ENCODE data around the gene OR10H3. TPM values are rescaled to one million over a fixed set of nuclear protein-coding genes. Genes with fewer than 3 reads are reported as not detected.

OR10H3 gene, protein sequence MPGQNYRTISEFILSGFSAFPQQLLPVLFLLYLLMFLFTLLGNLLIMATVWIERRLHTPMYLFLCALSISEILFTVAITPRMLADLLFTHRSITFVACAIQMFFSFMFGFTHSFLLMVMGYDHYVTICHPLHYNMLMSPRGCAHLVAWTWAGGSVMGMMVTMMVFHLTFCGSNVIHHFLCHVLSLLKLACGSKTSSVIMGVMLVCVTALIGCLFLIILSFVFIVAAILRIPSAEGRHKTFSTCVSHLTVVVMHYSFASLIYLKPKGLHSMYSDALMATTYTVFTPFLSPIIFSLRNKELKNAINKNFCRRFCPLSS
- not detected for total RNA-seq

DNA sequence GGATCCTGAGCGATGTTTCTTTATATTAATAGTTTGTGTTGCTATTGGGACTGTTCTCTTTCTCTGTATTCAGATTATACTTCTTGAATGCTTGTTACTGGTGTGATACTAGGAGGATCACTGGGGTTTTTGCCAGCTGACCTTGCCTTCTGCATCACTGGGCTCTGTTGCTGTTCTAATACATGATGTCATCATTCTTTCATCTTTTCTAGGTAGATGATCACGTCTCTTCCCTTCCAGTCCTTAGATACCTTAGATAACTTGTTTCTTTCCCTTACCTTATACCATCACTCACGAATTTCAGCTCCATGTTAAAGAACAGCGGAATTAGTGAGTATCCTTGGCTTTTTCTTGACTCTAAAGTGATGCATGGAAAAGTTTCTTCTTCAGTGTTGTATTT, at the start of gene OR10H3:
Gene OR10H3 (plus strand): TSS at position 264 of the 400 bp plus-strand sequence. CDS start 3,408 bp downstream, outside the sequence.
- Histone ChIP-seq H3K4me3 (ENCODE audit: low read length in 3 of 3) (no peak within 1 kb of the TSS), H3K27me3 (ENCODE audit: control insufficient read depth in 3 of 3, insufficient read depth in 3 of 3, low read length in 3 of 3) (peaks cover 0 to 4% (median 0%) of the 10 kb centered on the region in 3 donors), H3K27ac (ENCODE audit: low read depth, low read length) (no peak within 1 kb of the TSS), H3K4me1 (ENCODE audit: control insufficient read depth in 3 of 3, insufficient read depth in 3 of 3, low read length in 3 of 3) (no peaks in the 10 kb centered on the region), H3K36me3 (ENCODE audit: control insufficient read depth in 3 of 3, insufficient read depth in 3 of 3, low read length in 3 of 3) (no peaks in the 10 kb centered on the region), H3K9ac (ENCODE audit: low read depth in 1 of 3, low read length in 3 of 3) (no peak within 1 kb of the TSS), H3K9me3 (ENCODE audit: control insufficient read depth in 3 of 3, low read length in 3 of 3) (peaks cover 9 to 14% (median 9%) of the 10 kb centered on the region in 3 donors)

DNA sequence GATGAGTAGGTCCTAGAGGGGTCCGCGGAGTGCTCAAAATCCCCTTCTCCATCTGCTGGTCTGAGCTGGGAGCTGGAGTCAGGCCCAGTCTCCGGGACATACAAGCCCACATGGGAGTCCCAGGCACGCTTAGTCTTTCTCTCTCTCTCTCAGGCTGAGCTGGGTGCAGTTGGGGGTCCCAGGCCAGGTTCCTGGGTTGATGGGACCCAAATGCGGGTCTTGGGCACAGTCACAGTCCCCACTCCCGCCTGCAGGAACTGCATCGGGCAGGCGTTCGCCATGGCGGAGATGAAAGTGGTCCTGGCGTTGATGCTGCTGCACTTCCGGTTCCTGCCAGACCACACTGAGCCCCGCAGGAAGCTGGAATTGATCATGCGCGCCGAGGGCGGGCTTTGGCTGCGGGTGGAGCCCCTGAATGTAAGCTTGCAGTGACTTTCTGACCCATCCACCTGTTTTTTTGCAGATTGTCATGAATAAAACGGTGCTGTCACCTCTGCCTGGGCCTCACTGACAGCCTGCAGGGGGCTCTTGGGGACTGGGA, 41.1 kb upstream of the OR10H3 start:
- H3K9me3 ChIP-seq (ENCODE audit: control insufficient read depth in 3 of 3, low read length in 3 of 3) = no peaks in the 10 kb centered on the region
- H3K27me3 ChIP-seq (ENCODE audit: control insufficient read depth in 3 of 3, insufficient read depth in 3 of 3, low read length in 3 of 3) = peaks cover 0 to 4% (median 0%) of the 10 kb centered on the region in 3 donors
- H3K4me3 ChIP-seq (ENCODE audit: low read length in 3 of 3) = no peak overlapping the region
- no peaks in the 10 kb centered on the region for H3K36me3 ChIP-seq (ENCODE audit: control insufficient read depth in 3 of 3, insufficient read depth in 3 of 3, low read length in 3 of 3)
- no peak overlapping the region for H3K9ac ChIP-seq (ENCODE audit: low read depth in 1 of 3, low read length in 3 of 3)
- H3K27ac ChIP-seq (ENCODE audit: low read depth, low read length) = no peak overlapping the region
- no peaks in the 10 kb centered on the region for H3K4me1 ChIP-seq (ENCODE audit: control insufficient read depth in 3 of 3, insufficient read depth in 3 of 3, low read length in 3 of 3)

DNA sequence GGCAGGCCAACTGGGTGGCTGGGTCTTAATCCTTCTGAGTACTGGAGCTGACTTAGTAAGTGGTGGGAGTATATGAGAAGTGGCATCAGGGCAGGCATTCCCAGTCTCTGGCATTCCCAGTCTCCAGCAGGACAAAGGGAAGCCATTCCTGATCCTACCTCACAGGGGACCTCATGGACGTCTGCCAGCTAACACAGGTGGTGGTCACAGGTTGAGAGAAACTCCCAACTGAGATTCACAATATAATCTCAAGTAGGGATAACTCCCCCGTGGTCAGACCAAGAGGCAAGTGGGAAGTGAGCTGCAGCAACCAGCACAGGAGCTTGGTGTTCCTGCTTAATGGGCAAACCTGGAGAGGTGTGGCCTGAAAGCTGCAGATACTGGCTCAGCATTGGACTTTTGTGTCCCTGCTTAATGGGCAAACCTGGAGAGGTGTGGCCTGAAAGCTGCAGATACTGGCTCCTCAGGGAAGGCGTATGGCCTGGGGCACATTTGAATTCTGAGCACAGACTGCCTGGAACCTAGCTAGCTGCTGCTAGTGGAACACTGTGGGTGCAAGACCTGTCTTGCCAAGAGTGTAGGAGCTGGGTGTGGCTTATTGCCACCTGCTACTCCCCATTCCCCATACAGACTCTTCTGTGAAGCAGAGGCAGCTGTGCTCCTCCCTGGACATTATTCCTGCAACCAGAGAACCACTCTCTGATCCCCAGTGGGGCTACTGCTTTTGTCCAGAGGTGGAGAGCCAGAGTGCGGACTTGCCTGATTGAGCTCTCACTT, 35.8 kb upstream of the OR10H3 start:
- Histone ChIP-seq H3K9ac (ENCODE audit: low read depth in 1 of 3, low read length in 3 of 3) (no peak overlapping the region), H3K36me3 (ENCODE audit: control insufficient read depth in 3 of 3, insufficient read depth in 3 of 3, low read length in 3 of 3) (no peaks in the 10 kb centered on the region), H3K4me3 (ENCODE audit: low read length in 3 of 3) (no peak overlapping the region), H3K9me3 (ENCODE audit: control insufficient read depth in 3 of 3, low read length in 3 of 3) (peaks cover 0 to 4% (median 0%) of the 10 kb centered on the region in 3 donors), H3K27me3 (ENCODE audit: control insufficient read depth in 3 of 3, insufficient read depth in 3 of 3, low read length in 3 of 3) (no peaks in the 10 kb centered on the region), H3K4me1 (ENCODE audit: control insufficient read depth in 3 of 3, insufficient read depth in 3 of 3, low read length in 3 of 3) (peaks cover 0 to 4% (median 3%) of the 10 kb centered on the region in 3 donors), H3K27ac (ENCODE audit: low read depth, low read length) (no peak overlapping the region)

DNA sequence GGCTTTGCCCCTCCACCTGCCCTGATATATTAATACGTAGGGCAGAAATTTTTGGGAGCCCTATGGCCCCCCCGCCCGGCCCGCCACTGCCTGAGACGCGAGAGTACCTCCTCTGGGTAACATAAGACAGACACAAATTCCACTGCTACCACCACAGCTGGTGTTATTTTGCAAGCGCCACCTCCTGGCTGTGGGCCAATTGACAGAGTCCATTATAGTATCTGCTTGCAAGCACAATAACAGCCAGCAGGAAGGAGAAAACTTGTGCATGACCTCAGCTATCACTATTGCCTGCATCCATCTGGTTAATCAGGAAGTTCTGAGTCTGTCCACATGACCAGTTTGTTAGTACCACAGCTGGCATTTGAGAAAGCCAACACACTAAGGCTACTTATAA, 35.3 kb upstream of the OR10H3 start:
- Histone ChIP-seq H3K9ac (ENCODE audit: low read depth in 1 of 3, low read length in 3 of 3) (no peak overlapping the region), H3K4me3 (ENCODE audit: low read length in 3 of 3) (no peak overlapping the region), H3K27me3 (ENCODE audit: control insufficient read depth in 3 of 3, insufficient read depth in 3 of 3, low read length in 3 of 3) (no peaks in the 10 kb centered on the region), H3K36me3 (ENCODE audit: control insufficient read depth in 3 of 3, insufficient read depth in 3 of 3, low read length in 3 of 3) (no peaks in the 10 kb centered on the region), H3K27ac (ENCODE audit: low read depth, low read length) (no peak overlapping the region), H3K9me3 (ENCODE audit: control insufficient read depth in 3 of 3, low read length in 3 of 3) (peaks cover 0 to 4% (median 0%) of the 10 kb centered on the region in 3 donors), H3K4me1 (ENCODE audit: control insufficient read depth in 3 of 3, insufficient read depth in 3 of 3, low read length in 3 of 3) (peaks cover 0 to 4% (median 3%) of the 10 kb centered on the region in 3 donors)

DNA sequence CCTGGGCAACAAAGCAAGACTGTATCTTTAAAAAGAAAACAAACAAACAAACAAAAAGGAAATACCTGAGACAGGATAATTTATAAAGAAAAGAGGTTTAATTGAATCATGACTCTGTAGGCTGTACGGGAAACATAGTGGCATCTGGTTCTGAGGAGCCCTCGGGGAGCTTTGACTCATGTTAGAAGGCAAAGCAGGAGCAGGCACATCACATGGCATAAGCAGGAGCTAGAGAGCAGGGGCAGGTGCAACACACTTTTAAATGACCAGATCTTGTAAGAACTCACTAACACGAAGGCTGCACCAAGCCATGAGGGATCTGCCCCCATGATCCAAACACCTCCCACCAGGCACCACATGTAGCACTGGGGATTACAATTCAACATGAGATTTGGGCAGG, 23.1 kb upstream of the OR10H3 start:
- H3K27ac ChIP-seq (ENCODE audit: low read depth, low read length) = no peak overlapping the region
- H3K36me3 ChIP-seq (ENCODE audit: control insufficient read depth in 3 of 3, insufficient read depth in 3 of 3, low read length in 3 of 3) = no peaks in the 10 kb centered on the region
- H3K4me1 ChIP-seq (ENCODE audit: control insufficient read depth in 3 of 3, insufficient read depth in 3 of 3, low read length in 3 of 3) = no peaks in the 10 kb centered on the region
- no peak overlapping the region for H3K4me3 ChIP-seq (ENCODE audit: low read length in 3 of 3)
- H3K9me3 ChIP-seq (ENCODE audit: control insufficient read depth in 3 of 3, low read length in 3 of 3) = peaks cover 0 to 3% (median 2%) of the 10 kb centered on the region in 3 donors
- no peak overlapping the region for H3K9ac ChIP-seq (ENCODE audit: low read depth in 1 of 3, low read length in 3 of 3)
- H3K27me3 ChIP-seq (ENCODE audit: control insufficient read depth in 3 of 3, insufficient read depth in 3 of 3, low read length in 3 of 3) = peaks cover 0 to 9% (median 5%) of the 10 kb centered on the region in 3 donors

DNA sequence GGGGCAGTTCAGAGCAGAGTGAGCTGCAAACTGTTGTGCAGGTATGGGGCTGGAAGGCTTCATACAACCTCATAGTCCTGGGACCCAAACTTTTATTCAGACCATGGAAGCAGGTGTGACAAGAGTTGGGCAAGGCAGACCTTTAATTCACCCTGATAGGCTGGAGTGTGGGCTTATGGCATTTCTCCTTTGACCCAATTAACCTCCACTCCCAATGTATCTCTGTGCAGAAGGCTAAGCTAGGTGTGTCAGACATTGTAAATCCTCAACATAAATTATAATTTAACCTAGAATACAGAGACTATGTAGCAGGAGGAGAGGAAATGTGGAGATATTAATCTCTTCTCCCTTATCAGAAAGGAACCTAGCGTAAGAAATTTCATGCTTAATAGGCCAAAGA, 22.1 kb upstream of the OR10H3 start:
- Histone ChIP-seq H3K4me3 (ENCODE audit: low read length in 3 of 3) (no peak overlapping the region), H3K36me3 (ENCODE audit: control insufficient read depth in 3 of 3, insufficient read depth in 3 of 3, low read length in 3 of 3) (no peaks in the 10 kb centered on the region)

DNA sequence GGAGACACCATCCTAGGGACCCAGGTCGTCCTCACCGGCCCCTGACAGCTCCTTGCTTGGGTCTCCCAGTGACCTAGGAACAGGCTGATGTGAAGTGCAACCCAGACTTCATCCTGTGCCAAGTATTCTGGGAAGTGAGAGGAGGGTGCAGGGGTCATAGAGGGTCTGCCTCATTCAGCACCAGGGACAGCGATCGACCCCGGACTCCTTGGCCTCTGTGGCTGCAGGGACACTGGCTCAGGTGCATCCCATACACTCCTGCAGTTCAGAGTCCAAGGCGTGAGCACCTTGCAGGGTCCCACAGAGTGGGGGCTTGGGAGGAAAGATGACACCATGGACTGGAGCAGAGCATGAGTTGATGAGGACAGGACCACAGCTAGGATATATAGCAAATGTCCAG, 20.0 kb upstream of the OR10H3 start:
- H3K4me3 ChIP-seq (ENCODE audit: low read length in 3 of 3) = no peak overlapping the region
- H3K27me3 ChIP-seq (ENCODE audit: control insufficient read depth in 3 of 3, insufficient read depth in 3 of 3, low read length in 3 of 3) = peaks cover under 1 to 12% (median 5%) of the 10 kb centered on the region in 3 donors
- no peak overlapping the region for H3K27ac ChIP-seq (ENCODE audit: low read depth, low read length)
- peaks cover 3% of the 10 kb centered on the region in 3 donors for H3K9me3 ChIP-seq (ENCODE audit: control insufficient read depth in 3 of 3, low read length in 3 of 3)
- H3K4me1 ChIP-seq (ENCODE audit: control insufficient read depth in 3 of 3, insufficient read depth in 3 of 3, low read length in 3 of 3) = no peaks in the 10 kb centered on the region
- H3K9ac ChIP-seq (ENCODE audit: low read depth in 1 of 3, low read length in 3 of 3) = no peak overlapping the region
- H3K36me3 ChIP-seq (ENCODE audit: control insufficient read depth in 3 of 3, insufficient read depth in 3 of 3, low read length in 3 of 3) = no peaks in the 10 kb centered on the region

More for the DNA sequence above, 22.1 kb upstream of the OR10H3 start:
- Histone ChIP-seq H3K9ac (ENCODE audit: low read depth in 1 of 3, low read length in 3 of 3) (no peak overlapping the region), H3K27me3 (ENCODE audit: control insufficient read depth in 3 of 3, insufficient read depth in 3 of 3, low read length in 3 of 3) (peaks cover 0 to 12% (median 5%) of the 10 kb centered on the region in 3 donors), H3K27ac (ENCODE audit: low read depth, low read length) (no peak overlapping the region), H3K4me1 (ENCODE audit: control insufficient read depth in 3 of 3, insufficient read depth in 3 of 3, low read length in 3 of 3) (no peaks in the 10 kb centered on the region), H3K9me3 (ENCODE audit: control insufficient read depth in 3 of 3, low read length in 3 of 3) (peaks cover 0 to 3% (median 2%) of the 10 kb centered on the region in 3 donors)

DNA sequence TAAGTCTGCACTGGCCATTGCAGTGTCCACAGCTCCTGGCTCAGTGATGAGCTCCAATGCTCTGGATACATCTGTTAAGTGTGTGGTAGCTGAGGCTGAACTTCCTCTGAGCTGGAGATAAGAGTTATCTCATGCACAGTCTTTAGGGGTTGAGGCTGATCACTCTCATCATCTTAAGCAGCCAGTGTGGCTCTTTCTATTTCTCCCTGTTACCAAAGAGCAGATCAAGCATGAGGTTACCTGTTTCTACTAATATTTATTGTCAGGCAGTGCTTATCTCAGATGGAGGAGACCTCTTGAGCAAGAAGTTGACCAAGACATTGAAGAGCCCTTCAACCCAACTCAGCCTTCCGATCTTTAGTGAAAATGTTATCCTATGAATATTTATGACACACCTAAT, 16.5 kb upstream of the OR10H3 start:
- no peak overlapping the region for H3K4me3 ChIP-seq (ENCODE audit: low read length in 3 of 3)
- no peaks in the 10 kb centered on the region for H3K36me3 ChIP-seq (ENCODE audit: control insufficient read depth in 3 of 3, insufficient read depth in 3 of 3, low read length in 3 of 3)
- no peak overlapping the region for H3K9ac ChIP-seq (ENCODE audit: low read depth in 1 of 3, low read length in 3 of 3)
- peaks cover 5 to 20% (median 8%) of the 10 kb centered on the region in 3 donors for H3K27me3 ChIP-seq (ENCODE audit: control insufficient read depth in 3 of 3, insufficient read depth in 3 of 3, low read length in 3 of 3)
- H3K27ac ChIP-seq (ENCODE audit: low read depth, low read length) = no peak overlapping the region
- no peaks in the 10 kb centered on the region for H3K4me1 ChIP-seq (ENCODE audit: control insufficient read depth in 3 of 3, insufficient read depth in 3 of 3, low read length in 3 of 3)
- H3K9me3 ChIP-seq (ENCODE audit: control insufficient read depth in 3 of 3, low read length in 3 of 3) = peaks cover 3 to 5% (median 3%) of the 10 kb centered on the region in 3 donors

DNA sequence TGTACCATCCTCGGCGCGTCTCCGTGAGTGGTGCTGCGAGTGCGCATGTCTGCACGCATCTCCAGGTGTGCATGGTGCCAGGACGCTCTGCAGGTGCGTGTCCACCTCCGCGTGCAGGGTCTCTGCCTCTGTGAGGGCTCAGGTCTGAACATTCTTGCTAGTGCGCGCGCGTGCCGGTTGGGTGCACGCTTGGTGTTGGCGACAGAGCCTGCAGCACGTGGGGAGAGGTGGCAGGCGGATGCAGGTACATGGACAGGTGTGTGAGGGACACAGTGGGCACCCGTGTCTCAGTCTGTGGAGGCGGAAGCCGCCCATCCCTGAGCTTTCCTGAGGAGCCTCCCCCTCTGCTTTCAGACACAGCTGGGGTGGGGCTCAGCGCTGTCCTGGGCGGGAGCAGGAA, 14.8 kb upstream of the OR10H3 start:
- no peak overlapping the region for H3K9ac ChIP-seq (ENCODE audit: low read depth in 1 of 3, low read length in 3 of 3)
- peaks cover under 1 to 12% (median 9%) of the 10 kb centered on the region in 3 donors for H3K27me3 ChIP-seq (ENCODE audit: control insufficient read depth in 3 of 3, insufficient read depth in 3 of 3, low read length in 3 of 3)
- H3K4me1 ChIP-seq (ENCODE audit: control insufficient read depth in 3 of 3, insufficient read depth in 3 of 3, low read length in 3 of 3) = no peaks in the 10 kb centered on the region
- no peak overlapping the region for H3K27ac ChIP-seq (ENCODE audit: low read depth, low read length)
- H3K9me3 ChIP-seq (ENCODE audit: control insufficient read depth in 3 of 3, low read length in 3 of 3) = peaks cover 0 to 3% (median 2%) of the 10 kb centered on the region in 3 donors
- H3K4me3 ChIP-seq (ENCODE audit: low read length in 3 of 3) = no peak overlapping the region
- H3K36me3 ChIP-seq (ENCODE audit: control insufficient read depth in 3 of 3, insufficient read depth in 3 of 3, low read length in 3 of 3) = no peaks in the 10 kb centered on the region

DNA sequence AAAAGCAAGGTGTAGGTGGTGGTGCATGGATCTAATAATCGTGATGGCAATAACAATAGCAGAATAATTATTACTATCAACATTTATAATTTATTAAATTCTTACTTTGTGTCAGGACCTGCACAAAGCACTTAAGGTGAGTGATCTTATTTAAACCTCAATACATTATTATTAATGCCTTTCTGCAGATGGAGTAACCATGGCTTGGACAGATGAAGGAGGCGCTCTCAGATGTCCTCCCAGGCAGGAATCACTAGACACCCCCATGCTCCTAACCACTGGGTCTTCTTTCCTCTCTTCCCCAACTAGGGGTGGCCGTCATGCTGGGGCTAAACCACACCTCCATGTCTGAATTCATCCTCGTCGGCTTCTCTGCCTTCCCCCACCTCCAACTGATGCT, 10.1 kb upstream of the OR10H3 start, which contains the start of gene OR10H2:
Gene OR10H2 (plus strand): TSS at position 301 of the 400 bp plus-strand sequence. CDS start 20 bp downstream, at position 321.
- no peak within 1 kb of the TSS for H3K4me3 ChIP-seq (ENCODE audit: low read length in 3 of 3)
- H3K9ac ChIP-seq (ENCODE audit: low read depth in 1 of 3, low read length in 3 of 3) = no peak within 1 kb of the TSS
- peaks cover 0 to 7% (median 3%) of the 10 kb centered on the region in 3 donors for H3K9me3 ChIP-seq (ENCODE audit: control insufficient read depth in 3 of 3, low read length in 3 of 3)
- H3K27ac ChIP-seq (ENCODE audit: low read depth, low read length) = no peak within 1 kb of the TSS
- H3K36me3 ChIP-seq (ENCODE audit: control insufficient read depth in 3 of 3, insufficient read depth in 3 of 3, low read length in 3 of 3) = no peaks in the 10 kb centered on the region
- peaks cover 0 to 14% (median 9%) of the 10 kb centered on the region in 3 donors for H3K27me3 ChIP-seq (ENCODE audit: control insufficient read depth in 3 of 3, insufficient read depth in 3 of 3, low read length in 3 of 3)
- no peaks in the 10 kb centered on the region for H3K4me1 ChIP-seq (ENCODE audit: control insufficient read depth in 3 of 3, insufficient read depth in 3 of 3, low read length in 3 of 3)

All from skeletal muscle tissue (tissue), 4 donors.